Right atrium auricular region (tissue), 2 donors: ENCODE results near the gene PPME1. TPM values are rescaled to one million over a fixed set of nuclear protein-coding genes. Genes with fewer than 3 reads are reported as not detected.

Experiments
- DNase-seq: peaks from one replicate; pipeline ENCODE4 v3.0.0-alpha.2; 2019; ENCODE audit warnings: low spot score
- H3K27ac ChIP-seq, 2 donors: fragments of 200-600 bp; sonication (generic); 1 replicate in 1 of 2; 2 replicates in 1 of 2; pipeline ENCODE4 v1.5.1; 2016 to 2019
- H3K27me3 ChIP-seq, 2 donors: fragments of 200-600 bp; sonication (generic); one replicate each; pipeline versions ENCODE4 v1.5.1 to v1.6.0; 2017 to 2019
- H3K36me3 ChIP-seq: fragments of 200-600 bp; sonication (generic); one replicate; pipeline ENCODE4 v1.5.1; 2016
- H3K4me1 ChIP-seq, 2 donors: fragments of 200-600 bp; sonication (generic); one replicate each; pipeline versions ENCODE4 v1.5.1 to v1.6.0; 2017 to 2019
- H3K4me3 ChIP-seq, 2 donors: fragments of 200-600 bp; sonication (generic); 1 replicate in 1 of 2; 2 replicates in 1 of 2; pipeline ENCODE4 v1.5.1; 2017 to 2019; ENCODE audit warnings: mild to moderate bottlenecking in 1 of 2, moderate library complexity in 1 of 2
- H3K9me3 ChIP-seq, 2 donors: fragments of 200-600 bp; sonication (generic); one replicate each; pipeline ENCODE4 v1.5.1; 2019
- CTCF ChIP-seq, 2 donors: fragments of 200-600 bp; sonication (generic); IDR thresholded peaks; one replicate each; pipeline ENCODE4 v1.5.1; 2019; ENCODE audit warnings: antibody characterized with exemption in 2 of 2
- total RNA-seq, 2 donors: library from RNA; depleted of rRNA; stranded (reverse); fragments of >200 nt; gene quantifications; one replicate each; pipeline ENCODE4 v1.1.0, GENCODE V29; 2016

Gene PPME1
- total RNA-seq, 2 donors from 2014 or later, result 30.1 to 35.0 TPM

GRCh38 chr11:74141241-74141695 lies 29.8 kb upstream of the PPME1 start:
- Histone ChIP-seq H3K9me3 (no peaks in the 10 kb centered on the region), H3K4me1 (peaks cover 0 to 15% of the 10 kb centered on the region in 2 donors), H3K27me3 (no peaks in the 10 kb centered on the region), H3K27ac (no peak overlapping the region), H3K36me3 (peaks cover 3% of the 10 kb centered on the region), H3K4me3 (no peak overlapping the region)
- DNase-seq, result no peak
- no peak for TF ChIP-seq CTCF (IDR thresholded peaks at IDR 0.05)

GRCh38 chr11:74141908-74142307 lies 29.2 kb upstream of the PPME1 start:
- Histone ChIP-seq H3K4me1 (peaks cover 0 to 15% of the 10 kb centered on the region in 2 donors), H3K27ac (no peak overlapping the region), H3K36me3 (peaks cover 3% of the 10 kb centered on the region), H3K27me3 (no peaks in the 10 kb centered on the region), H3K4me3 (no peak overlapping the region), H3K9me3 (no peaks in the 10 kb centered on the region)
- TF ChIP-seq CTCF (IDR thresholded peaks at IDR 0.05), result no peak
- DNase-seq, result no peak

- Histone ChIP-seq H3K36me3 (peaks cover 3% of the 10 kb centered on the region), H3K27me3 (no peaks in the 10 kb centered on the region), H3K4me1 (peaks cover 0 to 15% of the 10 kb centered on the region in 2 donors), H3K9me3 (no peaks in the 10 kb centered on the region), H3K27ac (no peak overlapping the region), H3K4me3 (no peak overlapping the region)
- no peak for DNase-seq
- no peak for TF ChIP-seq CTCF (IDR thresholded peaks at IDR 0.05)
Measured at GRCh38 chr11:74142624-74143023, 28.5 kb upstream of the PPME1 start.

GRCh38 chr11:74144592-74144991 lies 26.5 kb upstream of the PPME1 start:
- Histone ChIP-seq H3K9me3 (no peaks in the 10 kb centered on the region), H3K36me3 (no peaks in the 10 kb centered on the region), H3K27ac (no peak overlapping the region), H3K27me3 (no peaks in the 10 kb centered on the region), H3K4me3 (no peak overlapping the region), H3K4me1 (no peaks in the 10 kb centered on the region)
- no peak for TF ChIP-seq CTCF (IDR thresholded peaks at IDR 0.05)
- no peak for DNase-seq

GRCh38 chr11:74147199-74147929 lies 23.7 kb upstream of the PPME1 start:
- H3K36me3 ChIP-seq, result no peaks in the 10 kb centered on the region
- no peaks in the 10 kb centered on the region for H3K4me1 ChIP-seq
- no peaks in the 10 kb centered on the region for H3K27me3 ChIP-seq
- H3K4me3 ChIP-seq, result no peak overlapping the region
- no peak for DNase-seq
- no peak overlapping the region for H3K27ac ChIP-seq
- no peak for TF ChIP-seq CTCF (IDR thresholded peaks at IDR 0.05)
- no peaks in the 10 kb centered on the region for H3K9me3 ChIP-seq

- Histone ChIP-seq H3K36me3 (no peaks in the 10 kb centered on the region), H3K4me3 (no peak overlapping the region), H3K27me3 (no peaks in the 10 kb centered on the region), H3K9me3 (peaks cover 0 to 13% of the 10 kb centered on the region in 2 donors), H3K27ac (no peak overlapping the region), H3K4me1 (peaks cover 0 to 5% of the 10 kb centered on the region in 2 donors)
- no peak for TF ChIP-seq CTCF (IDR thresholded peaks at IDR 0.05)
- no peak for DNase-seq
Measured at GRCh38 chr11:74153224-74153623, 17.9 kb upstream of the PPME1 start.
